Panc1 (cell line): Measurements from ENCODE around the gene ZFHX3. TPM values are rescaled to one million over a fixed set of nuclear protein-coding genes. Genes with fewer than 3 reads are reported as not detected.

ENCODE experiments used
- ATAC-seq: fragments of 200-7000 bp; cut with Tn5 transposase; 2 replicates; pipeline ENCODE4 v1.9.1; 2020; ENCODE audit warnings: mild to moderate bottlenecking, moderate library complexity
- BruUV-seq: library from RNA; stranded (reverse); fragments of 400-500 nt; replicated peaks from 2 replicates; lab custom pipeline; 2021; lab: Mats Ljungman, UMichigan
- CTCF ChIA-PET: fragments of 300-600 bp; sonication (Branson Sonifier 250); formaldehyde crosslinking; loops from one replicate; lab custom pipeline; 2022; ENCODE audit warnings: antibody characterized with exemption; lab: Charles Lee
- POLR2A ChIA-PET: fragments of 300-600 bp; sonication (Branson Sonifier 250); formaldehyde crosslinking; loops from one replicate; lab custom pipeline; 2022; ENCODE audit warnings: antibody characterized with exemption; lab: Charles Lee
- DNase-seq: peaks from one replicate; pipeline ENCODE4 v3.0.0-alpha.2; 2010; ENCODE audit warnings: low read depth, low spot score
- H3K27ac ChIP-seq: 2 replicates; pipeline ENCODE4 v1.5.1; 2011; ENCODE audit warnings: mild to moderate bottlenecking, low read length, inconsistent platforms
- H3K27me3 ChIP-seq: fragments of 200-500 bp; sonication (Bioruptor generic); 2 replicates; pipeline ENCODE4 v1.6.0; 2014; ENCODE audit warnings: low read length, inconsistent platforms; ENCODE audit not compliant: control insufficient read depth, insufficient read depth
- H3K36me3 ChIP-seq: fragments of 200-500 bp; sonication (Bioruptor generic); 2 replicates; pipeline ENCODE4 v1.5.1; 2014; ENCODE audit warnings: inconsistent platforms, mild to moderate bottlenecking, low read length, moderate library complexity; ENCODE audit not compliant: control insufficient read depth, insufficient read depth
- H3K4me1 ChIP-seq: 2 replicates; pipeline ENCODE4 v1.5.1; 2011; ENCODE audit warnings: inconsistent platforms, mild to moderate bottlenecking, low read length, moderate library complexity; ENCODE audit not compliant: control insufficient read depth, insufficient read depth
- H3K4me3 ChIP-seq, 2 experiments: 2 replicates each; pipeline ENCODE4 v1.5.1; 2011 to 2012; ENCODE audit warnings: low read depth in 2 of 2, low read length in 2 of 2, mild to moderate bottlenecking in 2 of 2, inconsistent platforms in 1 of 2, moderate library complexity in 1 of 2
- H3K9me3 ChIP-seq: fragments of 200-500 bp; sonication (Bioruptor generic); 2 replicates; pipeline ENCODE4 v1.5.1; 2014; ENCODE audit warnings: low read depth, mild to moderate bottlenecking, inconsistent platforms, low read length, moderate library complexity; ENCODE audit not compliant: control insufficient read depth, insufficient read depth
- POLR2AphosphoS5 ChIP-seq: IDR thresholded peaks from 2 replicates; pipeline ENCODE4 v1.6.1; 2012; ENCODE audit warnings: mild to moderate bottlenecking, low read depth, low read length, moderate library complexity
- SIN3A ChIP-seq: IDR thresholded peaks from 2 replicates; pipeline ENCODE4 v1.6.1; 2012; ENCODE audit warnings: low read depth, mild to moderate bottlenecking, low read length, moderate library complexity, borderline replicate concordance; ENCODE audit not compliant: insufficient read depth
- TCF7L2 ChIP-seq: IDR thresholded peaks from 2 replicates; pipeline ENCODE4 v1.6.1; 2011; ENCODE audit warnings: mild to moderate bottlenecking, low read depth, low read length, inconsistent platforms
- in situ Hi-C: cut with HindIII; loops from 2 replicates; pipeline ENCODE4 v1.10.0; 2016; ENCODE audit warnings: low sequenced_read_pairs, low pct_unique_long_range_greater_than_20kb
- intact Hi-C: fragments of 100-400 bp; cut with micrococcal nuclease; formaldehyde crosslinking; loops from one replicate; pipeline ENCODE4 v1.10.0; 2022; ENCODE audit not compliant: unreplicated experiment
- total RNA-seq: library from RNA; stranded (reverse); gene quantifications from one replicate; pipeline ENCODE4 v1.2.1, GENCODE V29; 2021; ENCODE audit not compliant: unreplicated experiment
- TF ChIP-seq, protein P1 (sequence below), 2 experiments: IDR thresholded peaks; 2 replicates each; pipeline ENCODE4 v1.6.1; 2011 to 2012; ENCODE audit warnings: low read depth in 2 of 2, control low read depth in 1 of 2, low read length in 1 of 2, mild to moderate bottlenecking in 1 of 2, moderate library complexity in 1 of 2; ENCODE audit not compliant: insufficient read depth in 1 of 2
- TF ChIP-seq, protein P2 (sequence below): fragments of 450-650 bp; IDR thresholded peaks from 2 replicates; pipeline ENCODE4 v1.5.1; 2017; ENCODE audit warnings: mild to moderate bottlenecking

The ZFHX3 gene
- total RNA-seq, 1 experiment from 2014 or later: 7.1 TPM

DNA sequence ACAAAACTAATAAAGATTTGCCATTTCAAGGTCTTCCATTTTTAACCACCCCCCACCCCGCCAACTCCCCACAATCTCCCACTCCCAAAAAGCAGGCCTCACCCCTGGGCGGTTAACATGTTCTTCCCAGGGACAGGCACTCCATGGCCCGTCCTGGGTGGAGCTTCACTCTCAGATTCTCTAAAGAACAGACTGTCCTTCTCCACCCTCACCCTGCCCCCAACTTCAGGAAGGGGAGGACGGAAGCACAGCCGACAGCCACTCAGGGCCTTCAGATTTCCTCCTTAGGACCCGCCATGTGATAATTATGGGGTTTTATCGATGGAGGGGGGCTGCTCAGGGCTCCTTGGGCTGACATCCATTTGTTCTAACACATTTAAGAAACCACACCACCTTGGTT lies 61.9 kb downstream of the ZFHX3 start:
- ATAC-seq (no peak), DNase-seq (no peak)
- H3K9me3 ChIP-seq: no peaks in the 10 kb centered on the region
- peaks cover 7% of the 10 kb centered on the region for H3K4me1 ChIP-seq
- no peaks in the 10 kb centered on the region for H3K36me3 ChIP-seq
- in situ Hi-C loops (no loop called here), intact Hi-C loops (no loop called here)
- no TSS peak for BruUV-seq
- CTCF ChIA-PET: no interaction called here
- no peak overlapping the region for H3K4me3 ChIP-seq
- no peak overlapping the region for H3K27ac ChIP-seq
- POLR2A ChIA-PET: no interaction called here
- TF ChIP-seq, protein P1, sequence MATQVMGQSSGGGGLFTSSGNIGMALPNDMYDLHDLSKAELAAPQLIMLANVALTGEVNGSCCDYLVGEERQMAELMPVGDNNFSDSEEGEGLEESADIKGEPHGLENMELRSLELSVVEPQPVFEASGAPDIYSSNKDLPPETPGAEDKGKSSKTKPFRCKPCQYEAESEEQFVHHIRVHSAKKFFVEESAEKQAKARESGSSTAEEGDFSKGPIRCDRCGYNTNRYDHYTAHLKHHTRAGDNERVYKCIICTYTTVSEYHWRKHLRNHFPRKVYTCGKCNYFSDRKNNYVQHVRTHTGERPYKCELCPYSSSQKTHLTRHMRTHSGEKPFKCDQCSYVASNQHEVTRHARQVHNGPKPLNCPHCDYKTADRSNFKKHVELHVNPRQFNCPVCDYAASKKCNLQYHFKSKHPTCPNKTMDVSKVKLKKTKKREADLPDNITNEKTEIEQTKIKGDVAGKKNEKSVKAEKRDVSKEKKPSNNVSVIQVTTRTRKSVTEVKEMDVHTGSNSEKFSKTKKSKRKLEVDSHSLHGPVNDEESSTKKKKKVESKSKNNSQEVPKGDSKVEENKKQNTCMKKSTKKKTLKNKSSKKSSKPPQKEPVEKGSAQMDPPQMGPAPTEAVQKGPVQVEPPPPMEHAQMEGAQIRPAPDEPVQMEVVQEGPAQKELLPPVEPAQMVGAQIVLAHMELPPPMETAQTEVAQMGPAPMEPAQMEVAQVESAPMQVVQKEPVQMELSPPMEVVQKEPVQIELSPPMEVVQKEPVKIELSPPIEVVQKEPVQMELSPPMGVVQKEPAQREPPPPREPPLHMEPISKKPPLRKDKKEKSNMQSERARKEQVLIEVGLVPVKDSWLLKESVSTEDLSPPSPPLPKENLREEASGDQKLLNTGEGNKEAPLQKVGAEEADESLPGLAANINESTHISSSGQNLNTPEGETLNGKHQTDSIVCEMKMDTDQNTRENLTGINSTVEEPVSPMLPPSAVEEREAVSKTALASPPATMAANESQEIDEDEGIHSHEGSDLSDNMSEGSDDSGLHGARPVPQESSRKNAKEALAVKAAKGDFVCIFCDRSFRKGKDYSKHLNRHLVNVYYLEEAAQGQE (IDR thresholded peaks at IDR 0.05; ENCODE audit: insufficient read depth in 1 of 2, low read depth in 2 of 2, low read length in 1 of 2): no peak
- TF ChIP-seq, protein P2, sequence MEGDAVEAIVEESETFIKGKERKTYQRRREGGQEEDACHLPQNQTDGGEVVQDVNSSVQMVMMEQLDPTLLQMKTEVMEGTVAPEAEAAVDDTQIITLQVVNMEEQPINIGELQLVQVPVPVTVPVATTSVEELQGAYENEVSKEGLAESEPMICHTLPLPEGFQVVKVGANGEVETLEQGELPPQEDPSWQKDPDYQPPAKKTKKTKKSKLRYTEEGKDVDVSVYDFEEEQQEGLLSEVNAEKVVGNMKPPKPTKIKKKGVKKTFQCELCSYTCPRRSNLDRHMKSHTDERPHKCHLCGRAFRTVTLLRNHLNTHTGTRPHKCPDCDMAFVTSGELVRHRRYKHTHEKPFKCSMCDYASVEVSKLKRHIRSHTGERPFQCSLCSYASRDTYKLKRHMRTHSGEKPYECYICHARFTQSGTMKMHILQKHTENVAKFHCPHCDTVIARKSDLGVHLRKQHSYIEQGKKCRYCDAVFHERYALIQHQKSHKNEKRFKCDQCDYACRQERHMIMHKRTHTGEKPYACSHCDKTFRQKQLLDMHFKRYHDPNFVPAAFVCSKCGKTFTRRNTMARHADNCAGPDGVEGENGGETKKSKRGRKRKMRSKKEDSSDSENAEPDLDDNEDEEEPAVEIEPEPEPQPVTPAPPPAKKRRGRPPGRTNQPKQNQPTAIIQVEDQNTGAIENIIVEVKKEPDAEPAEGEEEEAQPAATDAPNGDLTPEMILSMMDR: no peak
- TF ChIP-seq POLR2AphosphoS5 (no peak), SIN3A (no peak), TCF7L2 (no peak)
- no peaks in the 10 kb centered on the region for H3K27me3 ChIP-seq

DNA sequence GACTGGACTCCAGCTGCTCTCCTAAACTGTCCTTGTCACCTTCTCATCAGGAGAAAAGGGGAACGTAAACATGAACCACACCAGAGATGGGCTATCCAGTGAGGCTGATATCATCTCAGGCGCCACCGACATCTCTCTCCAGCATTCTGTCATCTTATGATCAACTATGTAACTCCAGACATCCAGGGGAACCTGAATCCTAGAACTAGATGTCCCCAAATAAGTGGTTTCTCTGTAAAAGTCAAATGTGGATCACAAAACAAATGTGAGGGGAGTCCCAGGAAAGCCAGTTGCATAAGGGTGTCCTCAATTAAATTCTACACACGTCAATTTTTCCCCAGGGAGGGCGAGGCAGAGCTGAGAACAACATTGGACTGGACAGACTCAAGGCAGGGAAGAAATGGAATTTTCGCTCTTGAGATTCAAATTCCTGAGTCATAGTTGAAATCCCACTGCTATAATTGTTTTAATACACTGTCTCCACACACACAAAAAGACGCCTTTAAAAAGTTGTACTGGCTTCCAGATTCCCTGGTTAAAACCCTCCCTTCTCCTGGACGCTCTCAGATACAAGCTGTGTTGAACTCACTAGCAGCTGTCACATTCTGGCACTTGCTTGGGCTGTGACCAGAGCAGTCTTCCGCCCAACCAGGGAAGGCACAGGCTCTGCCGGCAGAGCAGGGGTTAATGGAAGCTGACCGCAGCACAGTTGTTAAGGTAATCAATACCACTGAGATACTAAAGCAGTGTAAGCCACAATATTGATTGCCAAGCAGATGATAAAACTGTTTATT lies 62.6 kb downstream of the ZFHX3 start:
- H3K9me3 ChIP-seq: no peaks in the 10 kb centered on the region
- in situ Hi-C loops: no loop called here
- POLR2A ChIA-PET: no interaction called here
- H3K27ac ChIP-seq: no peak overlapping the region
- no peaks in the 10 kb centered on the region for H3K36me3 ChIP-seq
- H3K4me3 ChIP-seq: no peak overlapping the region
- no peak for TF ChIP-seq POLR2AphosphoS5
- TF ChIP-seq SIN3A: no peak
- no peak for TF ChIP-seq TCF7L2
- TF ChIP-seq, protein P1 (IDR thresholded peaks at IDR 0.05; ENCODE audit: insufficient read depth in 1 of 2, low read depth in 2 of 2, low read length in 1 of 2): no peak
- TF ChIP-seq, protein P2: no peak
- TSS peak; percentile 55 for BruUV-seq
- ATAC-seq (no peak), DNase-seq (no peak)
- intact Hi-C loops: no loop called here
- H3K27me3 ChIP-seq: no peaks in the 10 kb centered on the region
- CTCF ChIA-PET: no interaction called here
- peaks cover 2% of the 10 kb centered on the region for H3K4me1 ChIP-seq
